22Rv1 (cell line): ENCODE measurements around the gene GPC6.

ENCODE experiments used
- H3K27ac ChIP-seq: fragments of 450-650 bp; 2 replicates; pipeline ENCODE4 v1.5.1; 2017
- CTCF ChIP-seq: fragments of 450-650 bp; IDR thresholded peaks from 2 replicates; pipeline ENCODE4 v1.5.1; 2017; ENCODE audit warnings: mild to moderate bottlenecking
- ZFX ChIP-seq: fragments of 450-650 bp; IDR thresholded peaks from 2 replicates; pipeline ENCODE4 v1.6.1; 2017; ENCODE audit warnings: antibody characterized with exemption, borderline replicate concordance

GPC6 gene

GRCh38 chr13:93603043-93603442, 376.4 kb downstream of the GPC6 start:
- TF ChIP-seq CTCF (no peak), ZFX (no peak)
- no peak overlapping the region for H3K27ac ChIP-seq

- no peak overlapping the region for H3K27ac ChIP-seq
- no peak for TF ChIP-seq ZFX
- TF ChIP-seq CTCF, result no peak
Observed at GRCh38 chr13:93614776-93615175, 388.2 kb downstream of the GPC6 start.

- no peak for TF ChIP-seq CTCF
Observed at GRCh38 chr13:93620181-93620765, 393.7 kb downstream of the GPC6 start.

GRCh38 chr13:93621051-93621450, 394.4 kb downstream of the GPC6 start:
- no peak for TF ChIP-seq CTCF
- no peak for TF ChIP-seq ZFX
- H3K27ac ChIP-seq, result no peak overlapping the region

More at GRCh38 chr13:93620181-93620765, 393.7 kb downstream of the GPC6 start:
- H3K27ac ChIP-seq, result no peak overlapping the region

- TF ChIP-seq CTCF (no peak), ZFX (no peak)
- no peak overlapping the region for H3K27ac ChIP-seq
Observed at GRCh38 chr13:93621966-93622365, 395.4 kb downstream of the GPC6 start.

- H3K27ac ChIP-seq, result no peak overlapping the region
Observed at GRCh38 chr13:93624311-93624777, 397.7 kb downstream of the GPC6 start.

GRCh38 chr13:93625536-93625935, 398.9 kb downstream of the GPC6 start:
- TF ChIP-seq ZFX (no peak), CTCF (no peak)
- no peak overlapping the region for H3K27ac ChIP-seq

More at GRCh38 chr13:93624311-93624777, 397.7 kb downstream of the GPC6 start:
- TF ChIP-seq ZFX, result no peak
- no peak for TF ChIP-seq CTCF
